ENCODE data around the gene C16orf78. TPM values are rescaled to one million over a fixed set of nuclear protein-coding genes. Genes with fewer than 3 reads are reported as not detected.

The C16orf78 gene
- total RNA-seq, 1 donor from 2014 or later, result not detected

DNA sequence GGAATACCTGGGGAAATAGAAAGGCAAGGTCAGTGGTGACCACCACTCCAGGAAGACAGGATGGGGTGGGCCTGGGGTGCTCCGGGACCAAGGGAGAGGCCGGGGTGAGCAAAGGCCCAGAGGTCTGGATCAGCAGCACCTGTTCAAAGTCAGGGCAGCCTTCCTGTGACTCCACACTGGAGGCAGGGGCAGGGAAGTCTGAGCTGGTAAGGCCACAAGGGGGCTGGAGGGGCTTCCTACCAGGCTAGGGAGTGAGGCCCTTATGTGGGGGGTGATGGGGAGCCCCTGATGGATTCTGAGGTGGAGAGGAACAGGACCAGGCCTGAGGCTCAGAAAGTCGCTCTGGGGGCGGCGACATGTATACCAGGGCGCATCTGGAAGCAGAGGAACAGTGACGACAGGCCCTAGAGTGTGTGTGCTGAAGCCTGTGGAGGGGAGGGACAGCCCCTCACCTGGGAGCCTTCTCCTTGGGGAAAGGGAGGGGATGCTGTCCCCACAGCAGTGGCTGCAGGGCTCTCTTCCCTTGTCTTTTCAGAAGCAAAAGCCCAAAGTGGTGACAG is 3.7 kb downstream of the C16orf78 start:
- TF ChIP-seq, protein P1, sequence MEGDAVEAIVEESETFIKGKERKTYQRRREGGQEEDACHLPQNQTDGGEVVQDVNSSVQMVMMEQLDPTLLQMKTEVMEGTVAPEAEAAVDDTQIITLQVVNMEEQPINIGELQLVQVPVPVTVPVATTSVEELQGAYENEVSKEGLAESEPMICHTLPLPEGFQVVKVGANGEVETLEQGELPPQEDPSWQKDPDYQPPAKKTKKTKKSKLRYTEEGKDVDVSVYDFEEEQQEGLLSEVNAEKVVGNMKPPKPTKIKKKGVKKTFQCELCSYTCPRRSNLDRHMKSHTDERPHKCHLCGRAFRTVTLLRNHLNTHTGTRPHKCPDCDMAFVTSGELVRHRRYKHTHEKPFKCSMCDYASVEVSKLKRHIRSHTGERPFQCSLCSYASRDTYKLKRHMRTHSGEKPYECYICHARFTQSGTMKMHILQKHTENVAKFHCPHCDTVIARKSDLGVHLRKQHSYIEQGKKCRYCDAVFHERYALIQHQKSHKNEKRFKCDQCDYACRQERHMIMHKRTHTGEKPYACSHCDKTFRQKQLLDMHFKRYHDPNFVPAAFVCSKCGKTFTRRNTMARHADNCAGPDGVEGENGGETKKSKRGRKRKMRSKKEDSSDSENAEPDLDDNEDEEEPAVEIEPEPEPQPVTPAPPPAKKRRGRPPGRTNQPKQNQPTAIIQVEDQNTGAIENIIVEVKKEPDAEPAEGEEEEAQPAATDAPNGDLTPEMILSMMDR (IDR thresholded peaks at IDR 0.05; ENCODE audit: insufficient read depth, low read length, severe bottlenecking), result no peak
- DNase-seq (ENCODE audit: low read depth) (no peak), FAIRE-seq (no peak)
- H3K36me3 ChIP-seq (ENCODE audit: control insufficient read depth, insufficient read depth, low read length), result no peaks in the 10 kb centered on the region
- no peak overlapping the region for H3K4me3 ChIP-seq (ENCODE audit: low read depth, low read length)
- no peaks in the 10 kb centered on the region for H3K27me3 ChIP-seq (ENCODE audit: control insufficient read depth, insufficient read depth, low read length)

DNA sequence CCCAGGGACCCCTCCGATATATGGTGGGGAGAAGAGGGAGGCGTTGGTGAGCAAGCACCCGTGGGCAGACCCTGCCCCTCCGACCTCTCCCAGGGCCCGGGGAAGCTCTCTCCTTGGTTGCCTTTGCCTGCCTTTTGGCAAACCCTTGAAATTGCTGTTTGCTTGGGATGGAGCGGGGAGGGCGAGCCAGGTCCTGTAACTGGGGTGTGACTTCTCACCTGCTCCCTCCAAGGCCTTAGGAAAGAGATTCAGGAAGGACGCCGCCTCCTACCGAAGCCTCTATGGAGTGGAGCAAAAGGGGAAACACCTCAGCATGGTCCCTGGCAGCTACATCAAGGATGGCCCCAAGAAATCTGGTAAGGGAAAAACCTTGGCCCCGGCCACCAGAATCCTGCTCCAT is 4.6 kb downstream of the C16orf78 start:
- Histone ChIP-seq H3K4me3 (ENCODE audit: low read depth, low read length) (no peak overlapping the region), H3K27me3 (ENCODE audit: control insufficient read depth, insufficient read depth, low read length) (no peaks in the 10 kb centered on the region), H3K36me3 (ENCODE audit: control insufficient read depth, insufficient read depth, low read length) (no peaks in the 10 kb centered on the region)
- TF ChIP-seq, protein P1 (IDR thresholded peaks at IDR 0.05; ENCODE audit: insufficient read depth, low read length, severe bottlenecking), result no peak
- FAIRE-seq (no peak), DNase-seq (ENCODE audit: low read depth) (no peak)

DNA sequence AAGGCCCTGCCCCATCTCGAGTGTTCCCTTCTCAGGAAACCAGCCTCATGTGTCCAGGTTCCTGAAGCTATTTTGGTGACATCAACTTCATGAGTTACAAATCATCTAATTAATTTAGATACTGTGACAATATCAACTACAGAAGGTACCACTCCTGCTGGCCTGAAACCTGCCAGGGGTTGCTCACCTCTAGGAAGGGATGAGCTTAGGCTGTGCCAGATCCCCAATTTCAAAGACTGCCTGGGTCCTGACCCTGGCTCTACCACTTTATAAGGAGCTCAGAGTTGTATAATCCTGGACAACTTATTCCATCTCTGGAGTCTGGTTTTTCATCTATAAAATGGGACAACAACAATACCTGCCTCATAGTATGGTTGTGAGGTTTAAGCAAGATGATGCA is 5.2 kb downstream of the C16orf78 start:
- no peaks in the 10 kb centered on the region for H3K36me3 ChIP-seq (ENCODE audit: control insufficient read depth, insufficient read depth, low read length)
- DNase-seq (ENCODE audit: low read depth), result no peak
- FAIRE-seq, result no peak
- no peaks in the 10 kb centered on the region for H3K27me3 ChIP-seq (ENCODE audit: control insufficient read depth, insufficient read depth, low read length)
- no peak overlapping the region for H3K4me3 ChIP-seq (ENCODE audit: low read depth, low read length)
- TF ChIP-seq, protein P1 (IDR thresholded peaks at IDR 0.05; ENCODE audit: insufficient read depth, low read length, severe bottlenecking), result no peak

DNA sequence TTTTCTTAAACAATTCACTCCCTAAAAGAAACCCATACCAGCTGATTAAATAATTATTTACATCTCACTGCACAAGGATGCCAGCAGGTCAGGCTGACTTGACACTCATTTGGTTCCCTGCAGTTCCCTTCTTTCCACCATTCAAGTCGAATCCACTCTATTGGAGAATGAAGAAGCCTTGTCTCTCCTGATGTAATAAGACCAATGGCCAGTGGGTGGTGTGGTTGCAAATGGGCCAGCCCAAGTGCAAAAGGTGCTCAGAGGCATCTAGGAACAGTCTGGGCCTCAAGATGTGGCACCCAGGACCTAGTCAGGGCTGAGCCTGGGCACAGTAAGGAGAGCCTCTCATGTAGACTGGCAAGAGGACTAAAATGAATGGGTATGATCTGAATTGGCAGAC is 9.3 kb downstream of the C16orf78 start:
- DNase-seq (ENCODE audit: low read depth) (no peak), FAIRE-seq (no peak)
- H3K4me3 ChIP-seq (ENCODE audit: low read depth, low read length), result no peak overlapping the region
- TF ChIP-seq, protein P1 (IDR thresholded peaks at IDR 0.05; ENCODE audit: insufficient read depth, low read length, severe bottlenecking), result no peak
- no peaks in the 10 kb centered on the region for H3K36me3 ChIP-seq (ENCODE audit: control insufficient read depth, insufficient read depth, low read length)
- H3K27me3 ChIP-seq (ENCODE audit: control insufficient read depth, insufficient read depth, low read length), result no peaks in the 10 kb centered on the region

DNA sequence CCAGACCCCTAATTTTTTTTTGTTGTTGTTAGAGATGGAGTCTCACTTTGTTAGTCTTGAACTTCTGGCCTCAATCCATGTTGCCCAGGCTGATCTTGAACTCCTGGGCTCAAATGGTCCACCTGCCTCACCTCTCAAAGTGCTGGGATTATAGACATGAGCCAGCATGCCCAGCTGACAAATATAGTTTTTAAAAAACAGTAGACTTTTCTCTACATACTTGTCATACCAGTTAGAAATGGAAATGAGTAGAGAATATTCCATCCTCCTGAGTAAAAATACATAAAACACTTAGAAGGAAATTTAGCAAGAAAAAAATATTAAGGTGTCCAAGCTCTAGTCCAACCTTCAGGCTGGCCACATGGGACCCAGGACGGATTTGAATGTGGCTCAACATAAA is 21.4 kb downstream of the C16orf78 start:
- no peaks in the 10 kb centered on the region for H3K36me3 ChIP-seq (ENCODE audit: control insufficient read depth, insufficient read depth, low read length)
- TF ChIP-seq, protein P1 (IDR thresholded peaks at IDR 0.05; ENCODE audit: insufficient read depth, low read length, severe bottlenecking), result no peak
- no peak overlapping the region for H3K4me3 ChIP-seq (ENCODE audit: low read depth, low read length)
- FAIRE-seq, result no peak
- no peak for DNase-seq (ENCODE audit: low read depth)
- no peaks in the 10 kb centered on the region for H3K27me3 ChIP-seq (ENCODE audit: control insufficient read depth, insufficient read depth, low read length)

DNA sequence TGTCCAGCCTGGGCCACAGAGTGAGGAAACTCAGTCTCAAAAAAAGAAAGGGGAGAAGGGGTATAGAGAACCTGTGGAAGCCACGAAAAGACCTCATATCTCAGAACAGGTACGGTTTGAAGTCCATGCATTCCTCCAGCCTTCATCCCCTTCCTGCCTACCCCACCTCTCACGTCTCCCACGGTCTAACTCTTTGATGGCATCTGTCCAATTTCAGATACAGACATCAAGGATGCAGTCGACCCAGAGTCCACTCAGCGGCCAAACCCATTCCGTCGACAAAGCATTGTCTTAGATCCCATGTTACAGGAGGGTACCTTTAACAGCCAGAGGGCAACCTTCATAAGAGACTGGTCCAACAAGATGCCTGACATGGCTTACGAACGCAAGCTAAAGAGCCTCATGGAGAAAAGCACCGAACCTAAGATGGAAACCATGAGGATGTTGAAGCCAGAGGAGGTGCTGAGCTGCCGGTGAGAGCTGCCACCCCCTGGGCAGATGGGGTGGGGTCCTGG is 22.7 kb downstream of the C16orf78 start:
- Histone ChIP-seq H3K4me3 (ENCODE audit: low read depth, low read length) (no peak overlapping the region), H3K36me3 (ENCODE audit: control insufficient read depth, insufficient read depth, low read length) (no peaks in the 10 kb centered on the region), H3K27me3 (ENCODE audit: control insufficient read depth, insufficient read depth, low read length) (no peaks in the 10 kb centered on the region)
- TF ChIP-seq, protein P1 (IDR thresholded peaks at IDR 0.05; ENCODE audit: insufficient read depth, low read length, severe bottlenecking), result no peak
- FAIRE-seq (no peak), DNase-seq (ENCODE audit: low read depth) (no peak)
